H1 (cell line): Measurements from ENCODE around the gene CMIP. TPM values are rescaled to one million over a fixed set of nuclear protein-coding genes. Genes with fewer than 3 reads are reported as not detected.
A peak's percentile ranks its signal among the peaks of the same experiment; 100 is the strongest.

ENCODE experiments used
- CTCF ChIA-PET: fragments of 300-600 bp; sonication (Branson Sonifier 250); formaldehyde crosslinking; loops from one replicate; lab custom pipeline; 2021; ENCODE audit not compliant: partially characterized antibody; lab: Charles Lee
- POLR2A ChIA-PET: fragments of 300-600 bp; sonication (Branson Sonifier 250); formaldehyde crosslinking; loops from one replicate; lab custom pipeline; 2021; ENCODE audit warnings: inconsistent platforms; ENCODE audit not compliant: partially characterized antibody; lab: Charles Lee
- DNase-seq, 2 experiments: peaks; one replicate each; pipeline versions ENCODE4 v3.0.0 to v3.0.0-alpha.2; 2010 to 2022; ENCODE audit warnings: low spot score in 2 of 2, low read depth in 1 of 2, mixed read lengths in 1 of 2
- FAIRE-seq: peaks from 2 replicates; lab custom pipeline; 2011; peaks lifted over from hg19 to GRCh38; lab: Jason Lieb, UNC
- H2AFZ ChIP-seq: 2 replicates; pipeline ENCODE4 v1.8.1; 2012; ENCODE audit warnings: low read length, inconsistent platforms
- H2AK5ac ChIP-seq: 2 replicates; pipeline ENCODE4 v1.6.1; 2013; ENCODE audit warnings: low read depth, low read length
- H2BK120ac ChIP-seq: replicated peaks from 2 replicates; pipeline ENCODE3; 2013; ENCODE audit warnings: low read depth, low read length, inconsistent platforms
- H2BK12ac ChIP-seq: 2 replicates; pipeline ENCODE4 v1.6.1; 2013; ENCODE audit warnings: low read depth, low read length
- H2BK15ac ChIP-seq: 2 replicates; pipeline ENCODE4 v1.6.1; 2013; ENCODE audit warnings: low read length
- H2BK20ac ChIP-seq: 2 replicates; pipeline ENCODE4 v1.6.1; 2013; ENCODE audit warnings: low read length
- H2BK5ac ChIP-seq: 2 replicates; pipeline ENCODE4 v1.6.1; 2013; ENCODE audit warnings: low read depth, low read length
- H3K14ac ChIP-seq: 2 replicates; pipeline ENCODE4 v1.6.1; 2013; ENCODE audit warnings: inconsistent platforms; ENCODE audit not compliant: insufficient read length
- H3K18ac ChIP-seq: 2 replicates; pipeline ENCODE4 v1.6.1; 2013; ENCODE audit warnings: low read length; ENCODE audit errors: extremely low read depth
- H3K23ac ChIP-seq: 2 replicates; pipeline ENCODE4 v1.6.1; 2013; ENCODE audit warnings: inconsistent platforms; ENCODE audit not compliant: insufficient read length
- H3K23me2 ChIP-seq: 2 replicates; pipeline ENCODE4 v1.6.1; 2013; ENCODE audit warnings: low read depth, low read length
- H3K27ac ChIP-seq: 2 replicates; pipeline ENCODE4 v1.6.1; 2011; ENCODE audit warnings: low read depth, low read length, inconsistent platforms
- H3K27me3 ChIP-seq, 4 experiments: replicated peaks in 1 of 4; 1 replicate in 1 of 4; 2 replicates in 3 of 4; pipeline versions ENCODE4 v1.6.1 to v1.8.1; 2011 to 2013; ENCODE audit warnings: low read length in 3 of 4, mild to moderate bottlenecking in 3 of 4, inconsistent platforms in 2 of 4, mixed read lengths in 2 of 4, moderate library complexity in 1 of 4; ENCODE audit not compliant: control insufficient read depth in 3 of 4, insufficient read depth in 3 of 4; ENCODE audit errors: extremely low read depth in 1 of 4
- H3K36me3 ChIP-seq, 4 experiments: 2 replicates each; pipeline versions ENCODE4 v1.6.1 to v1.8.1; 2011 to 2013; ENCODE audit warnings: mild to moderate bottlenecking in 4 of 4, low read length in 3 of 4, moderate library complexity in 2 of 4, control low read depth in 1 of 4, inconsistent platforms in 1 of 4; ENCODE audit not compliant: insufficient read depth in 4 of 4, control insufficient read depth in 2 of 4
- H3K4ac ChIP-seq: replicated peaks from 2 replicates; pipeline ENCODE3; 2013; ENCODE audit warnings: low read length, low read depth, mixed read lengths, inconsistent platforms; ENCODE audit not compliant: insufficient read length
- H3K4me1 ChIP-seq, 4 experiments: replicated peaks in 1 of 4; 1 replicate in 1 of 4; 2 replicates in 3 of 4; pipeline versions ENCODE4 v1.6.1 to v1.8.1; 2011 to 2013; ENCODE audit warnings: low read length in 3 of 4, inconsistent platforms in 2 of 4, mixed read lengths in 1 of 4; ENCODE audit not compliant: insufficient read depth in 4 of 4, control insufficient read depth in 3 of 4
- H3K4me2 ChIP-seq, 2 experiments: 2 replicates each; pipeline versions ENCODE4 v1.6.1 to v1.8.1; 2011 to 2013; ENCODE audit warnings: low read depth in 2 of 2, low read length in 2 of 2, control low read depth in 1 of 2, inconsistent platforms in 1 of 2, mild to moderate bottlenecking in 1 of 2; ENCODE audit not compliant: insufficient read depth in 1 of 2
- H3K4me3 ChIP-seq, 4 experiments: fragments of 200-600, 300-600 bp in 1 of 4; sonication (generic), shearing (Covaris generic), sonication (Bioruptor Twin) in 1 of 4; 2 replicates each; pipeline versions ENCODE4 v1.5.1 to v1.8.1; 2011 to 2016; ENCODE audit warnings: low read length in 4 of 4, low read depth in 3 of 4, control low read depth in 2 of 4, inconsistent platforms in 2 of 4, mild to moderate bottlenecking in 2 of 4, mixed read lengths in 1 of 4, moderate library complexity in 1 of 4; ENCODE audit not compliant: insufficient read depth in 2 of 4; ENCODE audit errors: extremely low read depth in 1 of 4
- H3K56ac ChIP-seq: replicated peaks from 2 replicates; pipeline ENCODE3; 2013; ENCODE audit warnings: low read depth, mild to moderate bottlenecking, mixed read lengths, low read length, inconsistent platforms; ENCODE audit not compliant: insufficient read length
- H3K79me1 ChIP-seq: 2 replicates; pipeline ENCODE4 v1.6.1; 2013; ENCODE audit warnings: low read depth, low read length, control low read depth
- H3K79me2 ChIP-seq, 2 experiments: 2 replicates each; pipeline versions ENCODE4 v1.6.1 to v1.8.1; 2012 to 2013; ENCODE audit warnings: low read length in 2 of 2, mild to moderate bottlenecking in 2 of 2, inconsistent platforms in 1 of 2; ENCODE audit not compliant: insufficient read depth in 2 of 2, control insufficient read depth in 1 of 2
- H3K9ac ChIP-seq, 4 experiments: replicated peaks in 1 of 4; 1 replicate in 1 of 4; 2 replicates in 3 of 4; pipeline versions ENCODE4 v1.6.1 to v1.8.1; 2011 to 2013; ENCODE audit warnings: low read depth in 3 of 4, low read length in 3 of 4, control low read depth in 2 of 4, mild to moderate bottlenecking in 2 of 4, moderate library complexity in 2 of 4, inconsistent platforms in 1 of 4; ENCODE audit errors: extremely low read depth in 1 of 4
- H3K9me3 ChIP-seq, 2 experiments: 2 replicates each; pipeline versions ENCODE4 v1.6.1 to v1.8.1; 2012 to 2013; ENCODE audit warnings: mild to moderate bottlenecking in 2 of 2, moderate library complexity in 2 of 2, control low read depth in 1 of 2, inconsistent platforms in 1 of 2, low read depth in 1 of 2, low read length in 1 of 2, mixed read lengths in 1 of 2; ENCODE audit not compliant: insufficient read depth in 2 of 2
- H4K20me1 ChIP-seq, 2 experiments: replicated peaks in 1 of 2; 2 replicates each; pipeline versions ENCODE3 to v1.8.1; 2011 to 2013; ENCODE audit warnings: inconsistent platforms in 2 of 2, low read length in 2 of 2, mild to moderate bottlenecking in 1 of 2; ENCODE audit not compliant: insufficient read depth in 2 of 2, control insufficient read depth in 1 of 2
- H4K5ac ChIP-seq: 2 replicates; pipeline ENCODE4 v1.6.1; 2013; ENCODE audit warnings: low read length, low read depth, mixed read lengths, inconsistent platforms; ENCODE audit not compliant: insufficient read length
- H4K8ac ChIP-seq: 2 replicates; pipeline ENCODE4 v1.8.0; 2013; ENCODE audit warnings: mild to moderate bottlenecking, moderate library complexity, low read length, inconsistent platforms; ENCODE audit not compliant: insufficient read depth; ENCODE audit errors: extremely low read depth
- H4K91ac ChIP-seq: replicated peaks from 2 replicates; pipeline ENCODE3; 2013; ENCODE audit warnings: low read length, mixed read lengths, inconsistent platforms; ENCODE audit not compliant: insufficient read length
- ASH2L ChIP-seq: fragments of 200-600, 300-600 bp; sonication (generic); IDR thresholded peaks from one replicate; pipeline ENCODE4 v1.7.1; 2017; ENCODE audit warnings: low read length
- ATF2 ChIP-seq: IDR thresholded peaks from 2 replicates; pipeline ENCODE4 v1.6.1; 2012; ENCODE audit warnings: low read length, inconsistent platforms
- CBX5 ChIP-seq: fragments of 300-800, 300-1000 bp; sonication (generic); IDR thresholded peaks from 2 replicates; pipeline ENCODE4 v1.7.1; 2016; ENCODE audit warnings: antibody characterized with exemption, low read length, low read depth
- CBX8 ChIP-seq: fragments of 300-800, 300-1000 bp; sonication (generic); IDR thresholded peaks from 2 replicates; pipeline ENCODE4 v1.7.1; 2016; ENCODE audit warnings: low read depth, low read length, borderline replicate concordance
- FOSL1 ChIP-seq: IDR thresholded peaks from 2 replicates; pipeline ENCODE4 v1.6.1; 2011; ENCODE audit warnings: mild to moderate bottlenecking, low read depth, low read length, moderate library complexity; ENCODE audit not compliant: insufficient read depth
- JUND ChIP-seq: IDR thresholded peaks from 2 replicates; pipeline ENCODE4 v1.6.1; 2011; ENCODE audit warnings: mild to moderate bottlenecking, improper control_type of control experiment, low read length
- MAX ChIP-seq: IDR thresholded peaks from 2 replicates; pipeline ENCODE4 v1.6.1; 2012; ENCODE audit warnings: inconsistent platforms
- PHF8 ChIP-seq: fragments of 200-600 bp; sonication (generic); conservative IDR thresholded peaks from 2 replicates; pipeline ENCODE4 v1.7.1; 2012; ENCODE audit warnings: low read depth, mild to moderate bottlenecking, inconsistent platforms, low read length, moderate library complexity
- SIN3A ChIP-seq, 2 experiments: IDR thresholded peaks in 1 of 2; conservative IDR thresholded peaks in 1 of 2; 2 replicates each; pipeline ENCODE4 v1.6.1; 2011 to 2012; ENCODE audit warnings: low read length in 2 of 2, improper control_type of control experiment in 1 of 2, low read depth in 1 of 2, mild to moderate bottlenecking in 1 of 2
- TBP ChIP-seq: IDR thresholded peaks from 2 replicates; pipeline ENCODE4 v1.6.1; 2011; ENCODE audit warnings: low read depth, low read length, improper control_type of control experiment
- YY1 ChIP-seq: IDR thresholded peaks from 2 replicates; pipeline ENCODE4 v1.6.1; 2011; ENCODE audit warnings: low read depth, mild to moderate bottlenecking, low read length
- WGBS, 2 experiments: shearing (Covaris generic) in 1 of 2; methylation state at CpG; one replicate each; pipeline versions ENCODE4 v1.1.6 to v1.1.7; 2013 to 2015; ENCODE audit warnings: low lambda C conversion rate in 2 of 2, mixed read lengths in 2 of 2, inconsistent platforms in 1 of 2, low coverage in 1 of 2, missing lambda C conversion rate in 1 of 2; ENCODE audit not compliant: insufficient replicate concordance in 2 of 2, insufficient coverage in 1 of 2, insufficient read length in 1 of 2; ENCODE audit errors: extremely low coverage in 1 of 2, missing lambda C conversion rate in 1 of 2; 5-methylcytosine and 5-hydroxymethylcytosine counted together
- polyA plus RNA-seq, 7 experiments: library from polyadenylated mRNA; depleted of rRNA in 3 of 7; stranded (reverse) in 5 of 7; unstranded in 2 of 7; fragments of >200 nt in 5 of 7; fragments of 200-250 nt in 2 of 7; gene quantifications; 1 replicate in 5 of 7; 2 replicates in 1 of 7; 4 replicates in 1 of 7; pipeline versions ENCODE4 v1.2.1 to v1.2.3, GENCODE V29; 2011 to 2013; ENCODE audit warnings: missing spikeins in 2 of 7, mixed read lengths in 2 of 7
- total RNA-seq: library from RNA; stranded (reverse); fragmentation: NEBNext Ultra II Directional; extraction: Animal tissue kit (Norgen Biotek cat#: 25700); gene quantifications from 2 replicates; pipeline ENCODE4 v1.2.1, GENCODE V29; 2021

The CMIP gene
- total and polyA plus RNA-seq, 2 of the 8 experiments (the other 6 are each of a cell fraction or from before 2014, with no cell fraction given): 7.9 to 53.2 TPM

GRCh38 chr16:81684242-81684837, 239.7 kb downstream of the CMIP start:
- Histone ChIP-seq H3K27ac (no peak overlapping the region; the same call in 1 of the 2 replicates), H2BK12ac (no peak overlapping the region), H4K20me1 (peaks cover 7 to 9% of the 10 kb centered on the region in 2 experiments), H3K23ac (no peak overlapping the region), H3K14ac (no peak overlapping the region), H3K36me3 (peaks cover 2 to 4% (median 2%) of the 10 kb centered on the region in 4 experiments; a peak in 4 of 8 replicates), H3K23me2 (no peaks in the 10 kb centered on the region), H3K4me1 (peaks cover 0 to 5% (median 0%) of the 10 kb centered on the region in 4 experiments; a peak in 4 of 7 replicates), H3K56ac (no peak overlapping the region), H2BK15ac (no peak overlapping the region), H4K91ac (no peak overlapping the region), H4K5ac (no peak overlapping the region), H2BK20ac (no peak overlapping the region), H2BK120ac (no peak overlapping the region), H3K79me2 (peaks cover 0 to 3% of the 10 kb centered on the region in 2 experiments; a peak in 1 of 4 replicates), H3K9me3 (no peaks in the 10 kb centered on the region), H3K4ac (no peak overlapping the region), H2AFZ (no peak overlapping the region), H3K79me1 (peaks cover 7% of the 10 kb centered on the region; the same call in 1 of the 2 replicates), H3K18ac (no peak overlapping the region), H2BK5ac (peak overlapping the region; percentile 66), H2AK5ac (no peak overlapping the region), H3K9ac (no peak overlapping the region), H3K27me3 (no peaks in the 10 kb centered on the region), H3K4me2 (no peak overlapping the region), H4K8ac (no peak overlapping the region), H3K4me3 (no peak overlapping the region)
- ChIA-PET POLR2A (no interaction called here), CTCF (interaction anchor here (0.6 to 5.1 kb wide), 5 partner anchors 12 to 479 kb away, joined by 3 to 36 read pairs (median 3); no protein-coding TSS in a partner anchor)
- DNase-seq (no peak), FAIRE-seq (no peak)
- 95% methylated on average over 13 of the region's 13 CpGs; no CpG with 5 or more reads in 1 of the 2 experiments for WGBS, 2 experiments
- TF ChIP-seq ATF2 (no peak), TBP (no peak), CBX8 (no peak), PHF8 (no peak), JUND (no peak), ASH2L (no peak), FOSL1 (no peak), SIN3A (conservative IDR thresholded peaks at IDR 0.05 in 1 of 2, IDR thresholded peaks at IDR 0.05 in 1 of 2; ENCODE audit: low read depth in 1 of 2, low read length in 2 of 2) (no peak), YY1 (no peak), MAX (no peak), CBX5 (no peak)
